Stimulated activated CD8-positive, alpha-beta memory T cell treated with anti-CD3 and anti-CD28 coated beads, Interleukin-2, amount 100 ng/mL, for 1 hour (primary cell): ENCODE results near the gene KAT2B.

Experiments used
- DNase-seq, 2 donors: peaks; one replicate each; pipeline ENCODE4 v3.0.0-alpha.2; 2020; ENCODE audit warnings: low read depth in 2 of 2

KAT2B gene

DNA sequence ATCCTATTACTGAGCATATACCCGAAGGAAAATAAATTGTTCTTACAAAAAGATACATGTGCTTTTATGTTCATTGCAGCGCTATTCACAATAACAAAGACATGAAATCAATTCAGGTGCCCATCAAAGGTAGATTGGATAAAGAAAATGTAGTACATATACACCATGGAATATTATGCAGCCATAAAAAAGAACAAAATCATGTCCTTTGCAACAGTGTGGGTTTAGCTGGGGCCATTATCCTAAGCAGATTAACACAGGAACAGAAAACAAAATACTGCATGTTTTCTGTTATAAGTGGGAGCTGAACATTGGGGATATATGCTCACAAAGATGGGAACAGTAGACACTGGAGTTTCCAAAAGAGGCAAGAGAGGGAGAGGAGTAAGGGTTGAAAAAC, 103.3 kb downstream of the KAT2B start:
- DNase-seq, result no peak

DNA sequence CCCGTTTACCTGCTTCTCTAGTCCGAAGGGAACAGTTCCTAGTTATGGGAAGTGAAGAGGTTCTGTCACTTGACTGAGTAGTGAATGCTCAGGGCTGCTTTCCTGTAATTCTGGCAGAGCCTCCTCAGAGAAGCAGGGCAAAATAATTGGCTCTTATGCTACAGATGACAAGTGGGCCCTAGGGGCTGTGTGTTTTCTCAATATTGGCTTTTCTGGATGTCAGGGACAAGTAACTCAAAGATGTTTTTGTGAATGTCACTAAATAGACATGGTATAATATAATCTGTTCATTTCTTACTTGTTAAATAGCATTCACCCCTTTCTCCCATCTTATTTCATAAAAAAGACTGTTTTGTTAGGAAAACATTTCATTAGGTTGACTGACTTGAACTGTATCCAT, 105.6 kb downstream of the KAT2B start:
- DNase-seq, result no peak

DNA sequence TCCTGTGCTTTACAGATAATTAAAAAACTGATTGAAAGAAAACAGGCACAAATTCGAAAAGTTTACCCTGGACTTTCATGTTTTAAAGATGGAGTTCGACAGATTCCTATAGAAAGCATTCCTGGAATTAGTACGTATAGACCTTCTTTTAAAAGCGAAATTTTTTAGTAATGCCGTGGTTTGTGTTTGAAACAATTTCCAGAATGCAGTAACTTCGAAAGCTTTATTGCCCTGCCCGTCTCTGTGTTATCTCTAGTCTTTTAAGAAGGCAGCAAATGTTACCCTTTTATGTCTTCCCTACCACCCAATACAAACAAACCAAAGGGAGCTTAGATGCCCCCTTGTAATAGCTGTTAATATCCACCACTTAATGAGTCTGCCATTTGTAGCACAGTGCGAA, 106.1 kb downstream of the KAT2B start:
- DNase-seq, result no peak

DNA sequence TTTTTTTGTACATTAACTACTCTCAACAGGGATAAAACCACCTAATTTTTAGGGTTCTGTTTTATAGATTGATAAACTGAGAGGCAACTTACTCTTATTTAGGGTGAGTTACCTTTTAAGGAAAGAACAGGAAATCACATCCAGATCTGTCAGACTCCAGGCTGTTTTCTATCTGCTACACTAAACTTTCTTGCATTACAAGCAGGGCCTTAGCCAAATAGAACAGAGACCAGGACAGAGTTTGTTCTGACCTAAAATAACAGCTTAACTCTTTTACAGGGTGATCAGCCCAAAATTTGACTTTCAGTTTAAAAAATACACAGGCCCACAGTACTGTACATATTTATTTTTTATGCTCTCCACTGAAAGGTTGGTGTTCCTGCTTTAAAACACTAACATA, 107.1 kb downstream of the KAT2B start:
- DNase-seq, result no peak

DNA sequence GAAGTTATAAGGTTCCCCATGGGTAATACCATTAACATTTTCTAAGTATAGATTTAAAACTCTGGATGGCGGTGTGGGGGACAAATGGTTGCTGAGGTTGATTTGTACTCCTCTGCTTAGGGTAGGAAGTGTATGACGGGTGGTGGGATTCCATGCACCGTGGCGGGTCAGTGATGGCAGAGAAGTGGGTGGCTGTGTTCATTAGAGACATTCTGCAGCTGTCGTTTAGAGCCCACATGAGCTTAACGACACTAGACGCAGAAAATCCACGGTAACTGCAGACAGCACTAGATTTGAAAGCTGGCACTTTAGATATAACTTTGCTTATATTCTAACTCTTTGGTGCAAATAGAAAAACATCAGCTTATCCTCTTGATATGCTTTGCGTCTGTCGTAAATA, 108.2 kb downstream of the KAT2B start:
- no peak for DNase-seq

DNA sequence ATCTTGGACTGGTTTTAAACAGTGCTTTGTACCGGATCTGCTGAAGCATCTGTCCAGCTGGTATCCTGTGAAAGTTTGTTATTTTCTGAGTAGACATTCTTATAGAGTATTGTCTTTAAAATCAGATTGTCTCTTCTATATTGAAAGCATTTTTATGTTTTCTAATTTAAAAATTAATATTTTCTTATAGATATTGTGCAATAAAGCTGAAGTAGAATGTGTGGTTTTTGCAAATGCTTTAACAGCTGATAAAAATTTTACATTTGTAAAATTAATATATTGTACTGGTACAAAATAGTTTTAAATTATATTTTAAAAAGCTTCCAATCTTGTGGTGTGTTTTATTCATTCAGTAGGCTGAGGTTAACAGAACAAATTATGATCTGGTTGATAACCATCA, 113.8 kb downstream of the KAT2B start:
- no peak for DNase-seq

DNA sequence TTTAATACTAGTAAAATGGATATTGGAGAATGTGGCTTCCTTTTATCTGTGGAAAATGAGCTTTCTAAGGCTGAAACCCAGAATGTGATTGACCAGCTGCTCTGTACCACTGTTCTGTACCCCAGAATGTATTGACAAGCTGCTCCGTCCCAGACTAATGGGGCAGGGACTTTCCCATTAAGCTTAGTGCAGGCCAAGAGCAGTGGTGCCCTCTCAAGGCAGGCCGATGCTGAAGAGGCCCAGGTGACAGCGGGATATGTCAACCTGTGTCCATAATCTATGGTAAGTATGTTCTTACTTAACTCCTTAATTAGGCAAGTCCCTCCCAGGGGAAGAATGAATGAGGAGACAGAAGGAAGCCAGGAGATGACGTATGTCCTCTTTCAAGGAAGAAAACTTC, 114.7 kb downstream of the KAT2B start:
- no peak for DNase-seq

DNA sequence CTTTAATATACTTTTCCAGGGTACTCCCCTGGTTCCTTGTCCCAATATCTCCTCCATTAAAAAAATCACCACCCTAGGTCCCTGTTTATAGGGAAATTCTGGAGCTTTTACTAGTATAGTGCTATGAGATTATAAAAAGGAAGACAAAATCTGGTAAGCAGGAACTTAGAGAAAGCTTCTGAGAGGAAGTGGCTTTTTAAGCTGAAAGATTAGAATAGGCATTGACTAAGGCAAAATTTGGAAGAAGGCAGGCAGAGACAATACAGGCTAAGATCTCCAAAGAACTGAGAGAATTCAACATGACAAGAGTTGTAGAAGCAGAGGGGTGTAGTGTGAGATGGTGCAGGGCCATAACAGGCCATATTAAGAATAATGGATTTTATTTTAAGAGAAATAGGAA, 120.0 kb downstream of the KAT2B start:
- no peak for DNase-seq

DNA sequence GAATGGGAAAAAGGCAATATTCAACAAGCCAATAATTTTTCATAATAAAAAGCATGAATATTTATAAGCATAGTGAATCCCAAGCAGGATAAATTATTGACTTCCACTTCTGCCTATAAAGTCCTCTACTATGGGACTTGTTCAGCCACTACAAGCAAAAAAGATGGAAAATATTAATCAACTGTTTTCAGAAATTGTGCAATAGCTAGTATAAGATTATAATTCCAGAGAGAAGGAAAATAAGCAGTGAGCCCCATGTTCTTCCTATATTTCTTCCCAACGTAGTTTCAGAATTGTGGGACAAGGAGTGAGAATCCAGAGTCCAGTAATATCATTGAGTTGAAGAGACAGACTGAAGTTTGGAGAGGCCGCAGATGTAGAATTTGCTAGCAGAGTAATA, 121.5 kb downstream of the KAT2B start:
- DNase-seq, result no peak

DNA sequence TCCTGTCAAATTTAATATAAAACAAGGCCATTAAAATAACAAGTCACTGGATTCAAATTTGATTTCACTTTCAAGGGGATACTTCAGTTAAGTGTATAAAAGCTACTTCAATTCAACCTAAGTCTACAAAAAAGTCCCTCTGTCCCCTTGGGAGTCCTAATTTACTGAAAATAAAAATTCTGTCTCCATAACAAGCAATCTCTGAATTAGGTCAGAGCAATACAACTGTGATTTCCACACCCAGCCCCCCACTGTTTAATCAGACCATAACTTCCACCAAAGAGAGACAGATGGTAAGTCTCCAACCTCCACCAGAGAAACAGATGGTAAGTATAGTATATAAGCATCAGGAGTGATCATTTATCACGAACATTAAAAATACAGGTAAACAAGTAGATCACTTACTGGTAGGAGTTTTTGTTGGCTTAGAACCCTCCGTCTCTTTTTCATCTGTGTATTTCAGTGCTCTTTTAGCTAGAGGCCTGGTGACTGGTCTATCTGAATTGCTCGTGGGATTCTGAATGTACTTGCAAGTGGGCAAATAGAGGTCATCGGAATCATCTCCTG, 133.7 kb downstream of the KAT2B start:
- DNase-seq, result no peak

DNA sequence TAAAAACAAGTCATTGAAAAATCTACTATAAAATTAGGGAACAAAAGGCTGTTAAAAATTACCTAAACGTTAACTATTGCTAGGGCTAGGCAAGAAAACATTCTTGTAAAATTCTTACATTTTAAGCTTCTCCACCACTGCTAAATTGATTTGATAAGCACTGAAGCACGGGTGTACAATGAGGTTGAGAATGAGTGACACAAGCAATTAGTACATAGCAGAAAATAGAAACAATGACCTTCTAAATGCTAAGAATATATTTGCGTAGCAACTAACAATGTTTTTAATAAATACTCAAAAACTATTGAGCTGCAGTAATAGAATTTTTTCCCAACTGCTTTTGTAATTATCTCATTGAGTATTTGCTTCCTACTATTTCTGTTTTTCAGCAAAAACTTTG, 141.0 kb downstream of the KAT2B start:
- DNase-seq, result no peak

DNA sequence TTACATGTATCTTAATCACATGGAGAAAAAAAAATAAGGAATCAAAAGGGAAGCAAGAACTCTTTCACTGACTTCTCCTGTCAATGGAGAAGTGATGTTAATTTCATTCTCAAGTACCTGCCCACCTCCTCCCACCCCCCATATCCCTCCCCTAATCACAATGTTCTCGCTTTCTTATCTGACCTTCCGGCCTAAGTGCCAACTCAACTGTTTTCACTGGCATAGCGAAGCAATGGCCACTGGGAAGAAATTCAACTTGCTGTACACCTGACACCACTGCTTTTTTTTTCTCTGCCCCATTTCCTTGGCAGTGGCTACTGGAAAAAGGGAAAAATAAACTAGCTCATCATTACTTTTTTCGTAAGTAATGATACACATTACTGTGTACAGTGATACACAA, 142.0 kb downstream of the KAT2B start:
- DNase-seq, result no peak

DNA sequence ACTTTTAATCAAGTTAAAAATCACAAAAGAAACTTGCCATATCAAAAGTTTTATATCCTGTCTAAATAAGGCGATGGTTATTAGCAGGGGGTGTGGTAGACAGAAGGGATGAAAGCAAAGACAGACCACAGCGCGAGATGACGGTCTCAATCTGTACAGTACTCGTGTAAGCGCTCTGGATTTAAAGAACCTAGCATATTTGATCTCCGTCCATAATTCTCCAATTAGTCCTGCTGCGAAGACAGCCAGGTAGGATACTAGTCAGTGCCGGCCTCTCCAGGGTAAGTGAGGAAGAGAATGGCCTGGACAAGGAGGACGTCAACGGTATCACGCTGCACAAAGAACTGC, 145.1 kb downstream of the KAT2B start:
- DNase-seq, result no peak

DNA sequence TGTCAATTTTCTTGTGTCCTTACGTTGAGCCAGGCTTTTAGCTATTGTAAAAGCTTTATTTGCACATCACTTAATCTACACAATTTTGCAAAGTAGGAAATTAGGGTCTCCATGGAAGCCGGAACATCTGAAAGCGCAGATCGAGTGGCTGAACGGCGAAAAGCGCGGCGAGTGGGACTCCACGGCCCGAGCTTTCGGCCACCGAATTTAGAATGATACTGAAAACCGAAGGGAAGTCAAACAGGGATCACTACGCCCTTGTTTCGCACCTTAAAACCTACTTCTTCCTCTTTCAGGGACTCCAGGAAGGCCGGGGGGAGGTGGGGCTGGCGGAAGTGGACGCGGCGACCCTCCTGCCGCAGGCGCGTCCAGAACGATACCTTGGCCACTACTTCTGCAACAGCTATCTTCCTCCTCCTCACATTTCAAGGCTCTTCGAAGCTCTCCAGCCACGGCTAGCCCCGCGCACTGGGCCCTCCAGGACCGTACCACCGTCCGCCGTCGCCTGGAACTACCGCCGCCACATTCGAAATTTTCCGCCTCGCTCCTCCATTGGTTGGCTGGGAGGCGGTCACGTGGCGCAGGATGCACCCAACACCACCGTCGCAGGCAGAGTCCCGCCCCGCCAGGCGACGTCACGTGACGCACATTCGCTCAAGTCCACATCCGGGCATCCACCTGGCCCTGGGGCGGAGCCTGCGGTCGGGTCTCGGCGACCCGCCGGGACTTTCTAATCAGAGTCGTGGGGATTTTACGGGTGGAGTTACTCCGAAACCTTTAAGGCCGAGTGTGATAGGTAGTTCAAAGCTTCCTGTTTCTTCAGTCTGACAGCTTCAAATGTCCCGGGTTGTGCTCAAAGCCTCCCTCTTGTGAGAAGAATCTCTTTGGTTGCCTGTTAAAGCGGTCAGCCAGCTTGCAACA, 145.7 kb downstream of the KAT2B start, which contains the start of gene SGO1:
Gene SGO1 (minus strand): TSS at position 528 of the 921 bp plus-strand sequence. CDS start 2,179 bp downstream, outside the sequence.
- DNase-seq, result peak; percentile 99 to 100

DNA sequence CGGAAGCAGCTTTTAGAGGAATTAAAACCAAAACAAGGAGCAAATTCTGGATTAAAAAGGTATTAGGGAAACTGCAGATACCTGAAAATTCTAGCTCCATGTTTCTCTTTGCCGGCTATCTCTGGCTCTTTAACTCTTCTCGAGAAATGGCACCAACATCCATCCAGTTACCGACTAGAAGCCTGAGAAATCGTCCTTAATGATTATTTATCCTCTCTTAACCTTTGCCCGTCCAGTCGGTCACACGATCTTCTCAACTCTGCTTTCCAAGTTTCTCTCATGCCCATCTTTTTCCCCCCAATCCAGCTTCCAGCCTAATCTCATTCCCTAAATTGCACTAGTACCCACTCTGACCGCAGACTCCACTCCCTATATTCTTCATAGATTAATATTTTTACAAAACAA, 146.4 kb downstream of the KAT2B start:
- DNase-seq, result no peak

DNA sequence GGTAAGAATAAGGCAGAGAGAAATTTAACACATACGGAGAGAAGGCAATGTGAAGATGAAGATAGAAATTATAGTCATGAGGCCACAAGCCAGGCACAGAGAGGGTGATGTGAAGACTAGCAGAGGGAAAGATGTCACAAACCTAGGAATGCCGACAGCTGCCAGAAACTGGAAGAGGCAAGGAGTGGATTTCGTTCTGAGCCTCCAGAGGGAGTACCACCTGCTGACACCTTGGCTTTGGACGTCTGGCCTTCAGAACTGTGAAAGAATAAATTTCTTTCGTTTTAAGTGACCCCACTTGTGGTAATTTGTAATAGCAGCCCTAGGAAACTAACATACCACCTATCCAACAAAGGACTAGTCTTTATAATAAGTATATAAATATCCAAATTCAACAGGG, 150.7 kb downstream of the KAT2B start:
- no peak for DNase-seq

DNA sequence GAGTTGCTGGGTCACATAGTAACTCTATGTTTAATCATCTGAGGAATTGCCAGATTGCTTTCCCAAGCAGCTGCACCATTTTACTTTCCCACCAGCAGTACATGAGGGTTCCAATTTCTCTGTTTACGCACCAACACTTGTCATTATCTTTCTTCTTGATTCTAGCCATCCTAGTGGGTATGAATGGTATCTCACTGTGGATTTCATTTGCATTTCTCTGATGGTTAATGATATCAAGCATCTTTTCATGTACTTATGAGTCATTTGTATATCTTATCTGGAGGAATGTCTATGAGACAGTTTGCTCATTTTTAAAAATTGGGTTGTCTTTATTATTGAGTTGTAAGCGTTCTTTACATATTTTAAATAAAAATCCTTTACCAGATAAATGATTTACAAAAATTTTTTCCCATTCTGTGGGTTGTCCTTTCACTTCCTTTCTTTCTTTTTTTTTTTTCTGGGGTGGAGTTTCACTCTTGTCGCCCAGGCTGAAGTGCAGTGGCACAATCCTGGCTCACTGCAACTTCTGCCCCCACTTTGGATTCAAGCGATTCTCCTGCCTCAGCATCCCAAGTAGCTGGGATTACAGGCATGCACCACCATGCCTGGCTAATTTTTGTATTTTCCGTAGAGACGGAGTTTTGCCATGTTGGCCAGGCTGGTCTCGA, 154.7 kb downstream of the KAT2B start:
- no peak for DNase-seq

DNA sequence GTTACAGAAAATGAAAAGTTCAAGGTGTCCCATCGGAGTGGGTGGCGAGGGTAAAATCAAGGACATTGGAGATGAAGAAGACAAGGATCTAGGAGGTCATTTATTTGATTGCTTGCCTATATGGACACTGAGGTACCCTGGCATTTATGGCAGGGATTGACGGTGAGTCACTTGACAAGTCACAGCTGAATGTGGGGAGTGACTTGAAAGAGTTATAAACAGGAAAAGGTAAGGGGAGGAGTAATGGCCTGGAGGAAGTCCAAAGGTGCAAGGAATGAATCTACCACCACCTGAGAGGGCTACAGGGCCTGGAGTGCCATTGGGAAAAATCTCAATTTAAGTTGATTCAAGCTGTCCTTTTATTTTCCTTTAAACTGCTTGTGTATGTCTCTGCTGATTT, 157.5 kb downstream of the KAT2B start:
- DNase-seq, result no peak

DNA sequence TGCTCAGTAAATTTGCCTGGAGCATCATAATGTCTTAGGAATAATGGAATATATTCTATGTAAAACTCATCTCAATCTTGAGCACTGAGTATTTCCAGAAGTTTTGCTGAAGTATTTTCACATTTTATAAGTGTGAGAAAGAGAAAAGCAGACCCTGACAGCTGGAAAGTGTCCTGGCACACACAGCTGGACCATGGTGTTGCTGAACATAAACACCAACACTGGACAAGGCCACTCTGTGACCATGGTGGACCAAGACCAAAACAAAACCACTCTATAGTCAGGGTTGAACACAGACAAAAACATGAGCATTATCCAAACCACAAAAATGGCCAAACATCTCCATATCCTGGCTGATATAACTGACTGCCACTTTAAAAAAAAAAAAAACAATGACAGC, 160.9 kb downstream of the KAT2B start:
- DNase-seq, result no peak
